HL-60 (cell line): ENCODE data around the gene ARHGAP30.

Experiments
- DNase-seq, 2 experiments: peaks; one replicate each; pipeline ENCODE4 v3.0.0-alpha.2; 2010 to 2020; ENCODE audit warnings: low read depth in 1 of 2, low spot score in 1 of 2
- H3K27ac ChIP-seq: fragments of 250-450 bp; sonication (Bioruptor Pico); replicated peaks from 2 replicates; pipeline ENCODE4 v1.5.1; 2020; ENCODE audit warnings: mild to moderate bottlenecking, moderate library complexity
- H3K27me3 ChIP-seq: fragments of 250-450 bp; sonication (Bioruptor Pico); 2 replicates; pipeline ENCODE4 v1.5.1; 2021; ENCODE audit warnings: mild to moderate bottlenecking, moderate library complexity; ENCODE audit not compliant: insufficient read depth, poor library complexity, severe bottlenecking
- H3K4me3 ChIP-seq: replicated peaks from 2 replicates; pipeline ENCODE4 v1.5.1; 2011; ENCODE audit warnings: mild to moderate bottlenecking, control low read depth, low read length; ENCODE audit not compliant: insufficient read depth
- CTCF ChIP-seq: IDR thresholded peaks from one replicate; pipeline ENCODE4 v1.5.1; 2011; ENCODE audit warnings: low read length, control low read depth, inconsistent platforms; ENCODE audit not compliant: insufficient read depth
- GABPA ChIP-seq: IDR thresholded peaks from 2 replicates; pipeline ENCODE4 v1.6.1; 2012; ENCODE audit warnings: low read depth
- POLR2AphosphoS5 ChIP-seq: IDR thresholded peaks from 2 replicates; pipeline ENCODE4 v1.6.1; 2012; ENCODE audit warnings: low read depth
- REST ChIP-seq: IDR thresholded peaks from 2 replicates; pipeline ENCODE4 v1.6.1; 2012; ENCODE audit warnings: low read depth; ENCODE audit not compliant: insufficient replicate concordance
- SPI1 ChIP-seq: IDR thresholded peaks from 2 replicates; pipeline ENCODE4 v1.6.1; 2012; ENCODE audit warnings: low read depth, mild to moderate bottlenecking, borderline replicate concordance

The ARHGAP30 gene

GRCh38 chr1:161070761-161071160, 1.1 kb upstream of the ARHGAP30 start:
- Histone ChIP-seq H3K27ac (peak overlapping the region; percentile 95), H3K27me3 (no peaks in the 10 kb centered on the region), H3K4me3 (no peak overlapping the region)
- DNase-seq = no peak
- no peak for TF ChIP-seq REST
- TF ChIP-seq POLR2AphosphoS5 = no peak
- TF ChIP-seq CTCF = no peak
- TF ChIP-seq SPI1 = no peak
- no peak for TF ChIP-seq GABPA

GRCh38 chr1:161069241-161069640, 450 bp downstream of the ARHGAP30 start:
- no peak for DNase-seq
- Histone ChIP-seq H3K27ac (peak overlapping the region; percentile 95), H3K27me3 (no peaks in the 10 kb centered on the region), H3K4me3 (peak overlapping the region; percentile 58)
- no peak for TF ChIP-seq SPI1
- TF ChIP-seq POLR2AphosphoS5 = no peak
- TF ChIP-seq REST = no peak
- no peak for TF ChIP-seq CTCF
- no peak for TF ChIP-seq GABPA

- Histone ChIP-seq H3K27ac (peak overlapping the region; percentile 95), H3K27me3 (no peaks in the 10 kb centered on the region), H3K4me3 (peak overlapping the region; percentile 58)
- DNase-seq = peak; percentile 74 to 96
- peak; percentile 55 for TF ChIP-seq GABPA
- TF ChIP-seq SPI1 = peak; percentile 87
- TF ChIP-seq POLR2AphosphoS5 = peak; percentile 21
- TF ChIP-seq CTCF = no peak
- TF ChIP-seq REST = no peak
These were observed 1.1 kb downstream of the ARHGAP30 start for GRCh38 chr1:161068306-161069234.
